ENCODE results near the gene PTP4A1.
"Not testable (repeated sequence)": the region's sequence is repeated elsewhere in the genome, so short reads cannot be mapped to it uniquely, and the experiment has no call there.

- not testable (repeated sequence) for TF ChIP-seq CTCF (conservative IDR thresholded peaks at IDR 0.05 in 1 of 2, IDR thresholded peaks at IDR 0.05 in 1 of 2; ENCODE audit: low read depth in 1 of 2, low read length in 2 of 2); EZH2 (IDR thresholded peaks at IDR 0.05; ENCODE audit: low read length, missing control alignments)
These were observed 13.4 kb downstream of the PTP4A1 start for GRCh38 chr6:63585652-63586051.
